HG03025 (cell line): ENCODE measurements around the gene CES3.

ENCODE experiments used
- ATAC-seq: cut with Tn5 transposase; IDR thresholded peaks from one replicate; pipeline ENCODE4 v1.9.1; 2021; ENCODE audit warnings: mild to moderate bottlenecking, moderate library complexity; ENCODE audit not compliant: unreplicated experiment, low FRiP score

The CES3 gene

DNA sequence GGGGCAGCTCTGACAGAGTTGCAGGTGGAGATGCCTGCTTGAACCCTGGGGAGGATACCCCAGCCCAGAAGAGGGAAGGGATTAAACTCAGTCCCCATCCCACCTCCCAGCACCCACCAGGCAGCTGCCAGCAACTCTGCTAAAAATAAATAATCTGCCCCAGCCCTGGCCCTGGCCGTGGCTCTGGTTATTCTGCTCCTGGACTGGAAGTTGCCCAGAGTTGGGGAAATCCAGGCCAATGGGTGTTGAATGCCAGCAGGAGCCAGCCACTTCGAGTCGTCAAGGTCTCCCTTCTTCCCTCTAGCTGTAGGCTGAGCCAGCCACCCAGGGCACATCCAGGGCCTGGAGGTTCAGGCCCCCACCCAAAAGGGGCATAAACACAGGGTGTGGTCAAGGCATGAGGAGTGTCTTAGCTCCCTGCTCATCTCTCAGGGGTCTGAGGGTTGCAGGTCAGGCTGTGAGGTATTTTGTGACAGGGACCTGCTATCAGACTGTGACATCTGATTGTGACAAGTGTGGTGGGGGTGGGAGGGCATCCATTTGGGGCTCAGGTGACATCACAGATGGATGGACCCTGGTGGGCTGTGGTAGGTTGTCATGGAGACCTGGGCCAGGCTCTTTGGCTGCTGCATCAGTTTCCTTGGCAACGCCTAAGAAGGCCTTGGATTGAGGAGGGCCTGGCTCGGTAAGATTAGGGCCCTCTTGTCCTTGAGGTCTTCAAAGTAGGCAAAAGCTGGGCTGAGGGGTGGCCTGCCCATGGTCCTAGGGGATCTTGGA, 34.7 kb upstream of the CES3 start:
- no peak for ATAC-seq

DNA sequence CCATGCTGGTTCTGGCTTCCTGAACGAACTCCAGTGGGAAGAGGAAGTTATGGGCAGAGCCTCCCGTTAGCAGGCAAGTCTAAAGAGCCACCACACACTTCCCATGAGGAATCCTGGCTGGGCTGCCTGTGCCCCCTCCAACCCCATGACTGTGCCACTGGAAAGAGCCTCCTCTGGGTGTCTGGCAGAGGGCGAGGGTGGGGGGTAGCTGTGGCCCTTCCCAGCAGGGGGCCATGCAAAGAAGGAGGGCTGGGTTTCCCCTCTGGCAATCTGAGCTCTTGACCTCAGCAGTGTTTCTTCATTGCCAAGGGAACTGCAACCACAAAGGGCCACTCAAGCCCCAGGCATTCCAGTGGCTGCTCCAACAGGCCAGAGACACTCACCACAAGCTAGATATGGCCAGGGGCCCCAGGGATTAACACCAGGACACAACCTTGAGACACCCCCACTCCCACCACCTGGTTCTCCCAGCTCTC, 34.1 kb upstream of the CES3 start:
- no peak for ATAC-seq

DNA sequence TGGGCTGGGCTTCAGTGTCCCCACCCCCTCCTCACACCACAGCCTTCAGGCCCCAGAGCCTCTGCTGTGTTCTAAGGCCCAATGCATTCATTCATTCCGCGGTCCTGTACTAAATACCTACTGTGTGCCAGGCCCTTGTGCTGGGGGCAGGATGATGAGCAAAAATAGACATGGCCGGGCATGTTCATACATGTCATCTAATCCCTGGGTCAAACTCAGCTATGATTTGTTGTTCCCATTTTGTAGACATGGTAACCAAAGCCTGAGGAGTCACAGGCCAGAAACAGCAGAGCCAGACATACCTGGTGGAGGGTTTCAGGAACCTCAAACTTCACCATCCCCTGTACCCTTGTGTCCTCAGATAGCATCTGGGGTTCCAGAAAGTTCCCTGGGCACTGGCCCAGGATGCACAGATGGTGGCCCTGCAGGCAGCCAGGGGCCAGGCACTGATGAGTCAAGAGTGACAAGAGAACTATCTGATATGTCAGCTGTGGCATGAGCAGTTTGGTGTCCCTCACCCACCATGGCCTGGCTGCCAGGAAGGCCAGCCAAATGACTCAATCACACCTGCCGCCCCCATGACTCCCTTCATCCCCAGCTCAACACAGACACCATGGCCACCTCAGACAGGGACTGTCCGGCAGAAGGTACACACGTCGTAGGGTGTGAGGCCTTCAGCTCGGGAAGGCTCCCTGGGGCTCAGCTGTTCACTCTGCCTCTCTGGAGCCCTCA, 33.0 kb upstream of the CES3 start:
- no peak for ATAC-seq

- ATAC-seq: no peak
These were observed 32.2 kb upstream of the CES3 start for GRCh38 chr16:66928702-66929388.

DNA sequence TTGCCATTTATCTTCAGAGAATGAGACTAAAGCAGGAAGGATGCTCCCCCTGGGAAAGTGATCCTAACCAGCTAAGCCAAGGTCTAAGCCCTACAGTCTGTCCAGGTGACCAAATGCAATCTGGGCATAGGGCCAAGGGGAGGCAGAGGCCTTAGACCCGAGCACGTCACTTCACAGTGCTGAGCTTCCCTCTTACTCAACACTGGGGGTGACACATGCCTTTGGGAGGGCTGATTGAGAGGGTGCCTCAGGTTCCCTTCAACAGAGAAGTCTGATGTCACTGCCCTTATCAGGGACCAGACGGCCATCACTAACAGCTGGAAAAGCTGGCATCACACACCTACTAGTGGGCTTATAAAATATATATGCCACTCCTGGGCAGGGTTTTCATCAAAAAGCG, 30.9 kb upstream of the CES3 start:
- ATAC-seq: no peak

DNA sequence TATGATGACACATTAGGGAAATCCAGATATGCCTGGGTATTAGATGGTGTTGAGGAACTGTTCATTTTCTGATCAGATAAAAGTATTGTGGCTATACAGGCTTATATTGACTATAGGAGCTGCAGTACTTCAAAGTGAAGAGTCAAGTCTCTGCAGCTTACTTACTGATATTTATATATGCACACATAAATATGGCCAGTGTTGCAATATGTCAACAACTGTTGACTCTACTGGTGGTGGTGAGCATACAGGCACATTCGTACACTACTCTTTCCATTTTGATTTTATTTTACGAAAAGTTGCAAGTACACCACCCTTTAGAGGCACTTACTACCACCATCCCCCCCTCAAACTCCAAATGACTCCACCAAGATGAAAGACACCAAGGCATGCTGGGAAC, 29.4 kb upstream of the CES3 start:
- ATAC-seq: no peak

DNA sequence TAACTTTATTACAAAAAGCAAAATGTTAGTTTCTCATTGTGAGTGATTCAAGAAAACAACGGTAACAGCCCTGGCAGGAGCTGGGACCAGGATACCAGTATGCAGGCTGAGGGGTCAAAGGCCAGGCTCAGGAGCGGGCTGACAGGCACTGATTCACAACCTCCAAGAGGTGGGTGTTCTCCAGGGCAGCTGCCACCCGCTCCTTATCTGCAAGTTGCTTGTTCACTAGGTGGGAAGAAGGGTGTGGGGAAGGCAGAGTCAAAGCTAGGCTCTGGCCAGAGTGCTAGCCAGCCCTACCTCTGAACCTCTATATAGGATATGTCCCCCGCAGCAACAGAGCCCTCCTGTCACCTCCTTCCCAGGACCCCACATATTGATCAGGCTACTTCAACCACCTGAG, 29.0 kb upstream of the CES3 start:
- no peak for ATAC-seq

DNA sequence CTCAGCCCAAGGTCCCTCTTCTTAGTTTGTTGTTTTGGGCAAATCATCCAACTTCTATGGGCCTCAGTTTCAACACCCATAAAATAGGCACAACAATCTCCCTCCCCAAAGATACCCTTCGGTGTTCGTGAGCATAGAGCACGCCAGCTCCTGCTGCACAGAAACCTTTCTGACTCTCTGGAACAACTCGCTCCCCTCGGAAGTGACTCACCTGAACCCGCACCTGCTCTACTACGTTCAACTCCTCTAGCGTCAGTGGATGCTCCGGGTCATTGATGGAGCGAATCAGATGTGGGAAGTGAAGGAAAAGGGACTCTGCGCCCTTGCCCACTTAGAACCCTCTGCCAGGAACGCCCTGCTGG, 27.3 kb upstream of the CES3 start:
- peak; percentile 11 for ATAC-seq

GRCh38 chr16:66934138-66934838, 26.8 kb upstream of the CES3 start, which contains the start of gene CIAO2B:
CIAO2B (minus strand) TSS chr16:66934402; CDS start chr16:66934364, 38 bp downstream.
- ATAC-seq: peak; percentile 69

GRCh38 chr16:66934839-66935313, 26.2 kb upstream of the CES3 start:
- ATAC-seq: peak; percentile 8

DNA sequence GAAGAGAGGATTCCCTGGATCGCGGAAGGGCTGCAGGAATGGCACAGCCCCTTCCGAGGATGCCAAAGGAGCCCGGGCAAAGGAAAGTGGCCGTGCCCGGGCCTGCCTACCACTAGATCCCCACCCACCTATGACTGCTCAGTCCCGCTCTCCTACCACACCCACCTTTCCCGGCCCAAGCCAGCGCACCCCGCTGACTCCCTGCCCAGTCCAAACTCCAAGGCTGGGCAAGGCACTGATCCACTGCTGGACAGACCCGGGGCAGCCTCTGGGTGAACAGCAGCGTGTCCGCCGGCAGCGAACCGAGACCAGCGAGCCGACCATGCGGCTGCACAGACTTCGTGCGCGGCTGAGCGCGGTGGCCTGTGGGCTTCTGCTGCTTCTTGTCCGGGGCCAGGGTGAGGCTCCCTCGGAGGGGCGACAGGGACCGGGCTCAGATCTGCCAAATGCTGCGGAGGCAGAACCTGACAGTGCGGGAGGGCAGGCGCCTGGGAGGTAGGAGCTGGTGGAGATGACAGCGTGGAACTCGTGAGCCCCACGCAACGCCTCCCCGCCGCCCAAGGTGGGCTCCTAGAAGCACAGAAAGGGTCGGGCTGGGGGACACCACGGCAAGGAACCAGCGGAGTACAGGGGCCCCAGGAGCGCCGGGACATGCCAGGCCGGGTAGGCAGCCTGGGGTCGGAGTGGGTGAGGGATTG, 25.6 kb upstream of the CES3 start, which contains the start of gene CES2:
Gene CES2, plus strand, starts transcription at position 203 of the 698 bp plus-strand sequence. Its CDS starts 120 bp downstream, at position 323.
- ATAC-seq: no peak

GRCh38 chr16:66936462-66936861, 24.6 kb upstream of the CES3 start:
- no peak for ATAC-seq

GRCh38 chr16:66936889-66937554, 24.0 kb upstream of the CES3 start:
- no peak for ATAC-seq

DNA sequence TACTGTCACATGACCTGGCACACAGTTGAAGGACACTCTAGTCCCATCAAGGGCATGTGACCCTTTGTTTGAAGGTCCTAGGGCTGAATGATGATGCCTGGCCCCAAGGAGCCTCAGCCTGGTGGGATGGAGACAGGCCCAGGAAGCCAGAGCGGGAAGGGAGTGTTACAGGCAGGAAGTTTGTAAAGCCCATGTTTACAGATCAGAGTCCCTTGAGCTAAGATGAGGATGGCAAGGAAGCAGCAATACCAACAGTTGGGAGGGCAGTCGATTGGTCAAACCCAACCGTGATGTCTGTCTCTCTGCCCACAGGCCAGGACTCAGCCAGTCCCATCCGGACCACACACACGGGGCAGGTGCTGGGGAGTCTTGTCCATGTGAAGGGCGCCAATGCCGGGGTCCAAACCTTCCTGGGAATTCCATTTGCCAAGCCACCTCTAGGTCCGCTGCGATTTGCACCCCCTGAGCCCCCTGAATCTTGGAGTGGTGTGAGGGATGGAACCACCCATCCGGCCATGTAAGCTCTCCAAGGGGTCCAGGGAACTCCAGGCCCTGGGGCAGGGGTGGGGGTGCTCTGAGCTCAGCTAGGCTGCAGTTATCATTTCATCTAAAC, 23.2 kb upstream of the CES3 start:
- no peak for ATAC-seq

GRCh38 chr16:66939366-66939765, 21.7 kb upstream of the CES3 start:
- no peak for ATAC-seq

- no peak for ATAC-seq
These were observed 20.8 kb upstream of the CES3 start for GRCh38 chr16:66940236-66940635.

GRCh38 chr16:66942981-66943380, 18.1 kb upstream of the CES3 start:
- no peak for ATAC-seq

GRCh38 chr16:66943426-66944053, 17.5 kb upstream of the CES3 start:
- ATAC-seq: no peak
